GM21447 (cell line): ENCODE results near the gene RARB.

Experiments
- ATAC-seq: cut with Tn5 transposase; IDR thresholded peaks from one replicate; pipeline ENCODE4 v1.9.1; 2021; ENCODE audit not compliant: unreplicated experiment

The RARB gene

GRCh38 chr3:25589783-25590258, 161.8 kb downstream of the RARB start:
- ATAC-seq, result no peak

GRCh38 chr3:25592510-25592968, 164.5 kb downstream of the RARB start:
- ATAC-seq, result peak; percentile 38

GRCh38 chr3:25593001-25593400, 164.9 kb downstream of the RARB start:
- no peak for ATAC-seq

DNA sequence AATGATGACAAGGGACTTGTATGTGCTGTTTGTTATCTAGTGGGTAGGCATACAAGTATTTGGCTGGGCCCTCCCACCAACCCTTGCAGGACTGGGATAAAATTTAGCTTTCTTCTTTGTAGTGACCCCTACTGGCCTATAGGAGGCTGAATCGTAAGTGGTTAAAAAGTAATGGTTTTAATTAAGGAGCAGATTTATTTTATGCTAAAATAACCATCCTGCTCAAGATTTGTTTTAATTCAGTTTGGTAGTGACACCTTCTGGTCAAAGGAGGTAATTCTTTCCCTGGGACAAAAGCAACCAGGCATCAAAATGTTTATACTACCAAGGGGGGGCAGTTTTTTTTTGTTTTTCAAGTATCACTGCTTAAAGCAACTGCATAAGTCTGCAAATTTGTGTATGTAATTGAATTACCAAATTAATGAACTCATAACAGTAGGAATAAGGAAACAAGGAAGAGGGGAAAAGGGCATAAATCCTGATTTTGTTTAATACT, 166.0 kb downstream of the RARB start:
- ATAC-seq, result peak; percentile 47

DNA sequence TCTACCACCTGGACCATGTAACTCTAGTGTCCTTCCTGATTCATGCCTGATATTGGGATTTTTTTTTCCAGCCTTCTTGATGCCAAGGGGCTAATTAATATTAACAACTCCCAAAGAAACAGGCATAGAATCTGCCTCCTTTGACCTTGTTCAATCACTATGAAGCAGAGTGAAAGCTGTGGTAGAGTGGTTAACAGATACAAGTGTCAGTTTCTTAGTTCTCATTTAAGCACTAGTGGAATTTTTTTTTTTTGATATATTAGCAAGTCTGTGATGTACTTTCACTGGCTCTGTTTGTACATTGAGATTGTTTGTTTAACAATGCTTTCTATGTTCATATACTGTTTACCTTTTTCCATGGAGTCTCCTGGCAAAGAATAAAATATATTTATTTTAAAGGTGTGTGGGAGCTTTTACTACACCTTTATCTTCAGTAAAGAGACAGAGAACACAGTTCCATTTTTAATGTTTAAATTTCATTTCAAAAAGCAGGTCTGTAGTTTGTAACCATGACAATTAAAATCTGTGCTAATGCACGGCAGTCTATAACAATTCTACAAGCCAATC, 169.6 kb downstream of the RARB start:
- ATAC-seq, result no peak

DNA sequence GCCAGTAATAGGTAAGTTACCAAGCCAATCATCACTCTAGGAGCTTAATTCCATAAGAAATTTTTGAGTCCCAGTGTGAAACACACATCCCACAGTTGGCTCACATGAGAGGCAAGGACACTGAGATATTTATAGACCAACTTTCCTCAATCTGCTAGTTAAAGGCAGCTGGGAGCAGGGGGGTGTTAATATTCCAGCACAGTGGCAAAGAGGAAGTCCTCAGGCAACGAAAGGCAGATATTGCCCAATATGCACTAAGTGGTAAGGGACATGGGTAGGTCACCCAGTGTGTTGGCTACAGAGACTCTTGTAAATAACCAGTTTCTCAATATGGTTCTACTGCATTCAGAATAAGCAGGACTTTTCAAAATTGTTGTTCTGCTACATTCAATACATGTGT, 175.6 kb downstream of the RARB start:
- no peak for ATAC-seq

- ATAC-seq, result no peak
Measured at GRCh38 chr3:25604107-25604805, 176.2 kb downstream of the RARB start.

GRCh38 chr3:25610167-25610566, 182.1 kb downstream of the RARB start:
- no peak for ATAC-seq

DNA sequence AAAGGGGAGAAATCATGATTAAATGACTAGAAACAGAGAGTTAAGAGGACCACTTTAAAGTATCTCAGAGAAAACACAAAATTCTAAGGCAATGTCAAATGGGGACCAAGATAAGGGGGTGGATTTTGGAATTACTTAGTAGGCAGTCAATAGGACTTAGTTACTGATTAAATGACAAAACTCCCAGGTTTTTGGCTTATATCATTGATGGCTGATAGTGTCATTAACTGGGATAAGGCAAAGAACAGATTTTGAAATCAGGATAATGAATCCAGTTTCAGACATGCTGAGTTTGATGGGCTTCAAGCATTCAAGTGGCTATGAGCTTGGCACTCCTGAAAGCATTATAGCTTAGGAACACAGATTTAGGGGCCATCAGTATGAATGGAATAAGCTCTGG, 182.7 kb downstream of the RARB start:
- ATAC-seq, result no peak

DNA sequence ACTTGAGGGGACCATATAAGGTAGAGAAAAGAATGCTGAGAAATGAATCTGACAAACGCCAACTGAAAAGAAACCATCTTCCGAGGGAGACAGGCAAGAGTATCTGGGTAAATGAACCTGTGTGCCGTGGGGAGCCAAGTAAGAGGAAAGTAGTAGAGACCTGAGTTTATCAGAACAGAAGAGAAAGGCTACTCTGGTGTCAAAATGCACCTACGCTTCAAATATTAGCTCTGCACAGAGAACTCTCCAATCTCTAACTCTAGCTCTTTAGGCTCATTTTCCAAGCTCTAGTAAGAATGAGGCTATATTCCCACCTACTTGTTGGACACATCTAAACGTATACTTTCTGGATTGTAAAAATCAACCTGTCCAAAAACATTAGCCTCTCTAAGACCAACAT, 183.1 kb downstream of the RARB start:
- no peak for ATAC-seq

- no peak for ATAC-seq
Measured at GRCh38 chr3:25618028-25618427, 190.0 kb downstream of the RARB start.

DNA sequence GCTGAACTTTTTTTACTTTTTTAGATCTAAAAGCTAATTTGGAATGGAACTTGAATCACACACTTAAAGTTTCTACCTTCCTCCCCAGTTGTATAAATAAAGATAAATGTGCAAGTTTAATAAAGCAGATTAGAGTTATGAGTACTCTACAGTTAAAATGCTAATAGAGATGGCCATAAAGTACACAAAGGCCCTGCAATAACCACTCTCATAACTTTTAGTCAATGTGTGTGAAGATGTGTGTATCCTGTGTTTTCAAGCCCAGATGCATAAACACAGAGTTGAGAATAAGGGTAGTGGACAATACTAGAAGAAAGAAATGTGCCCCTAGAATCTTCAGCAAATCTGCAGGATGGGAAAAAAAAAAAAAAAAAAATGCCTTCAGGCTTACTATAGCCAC, 191.3 kb downstream of the RARB start:
- no peak for ATAC-seq

- ATAC-seq, result no peak
Measured at GRCh38 chr3:25620493-25620892, 192.4 kb downstream of the RARB start.

- ATAC-seq, result no peak
Measured at GRCh38 chr3:25621087-25621486, 193.0 kb downstream of the RARB start.

- no peak for ATAC-seq
Measured at GRCh38 chr3:25631989-25632388, 203.9 kb downstream of the RARB start.

DNA sequence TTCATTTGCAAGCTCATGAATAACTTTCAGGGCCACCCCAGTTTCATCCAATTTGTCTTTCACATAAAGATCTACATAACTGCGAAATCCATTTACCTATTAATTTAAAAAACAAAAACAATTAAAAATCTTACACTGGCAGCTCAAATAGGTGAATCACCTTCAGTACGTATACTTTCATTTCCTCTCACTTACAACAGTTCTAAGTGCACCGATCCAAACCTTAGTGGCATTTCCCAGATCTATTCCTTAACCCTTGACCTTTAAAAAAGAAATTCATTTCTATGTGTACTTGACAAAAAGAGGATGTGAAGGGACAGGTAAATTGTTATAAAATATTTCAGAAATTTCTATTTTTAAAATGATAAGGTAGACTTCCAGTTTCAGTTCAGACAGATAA, 205.9 kb downstream of the RARB start:
- no peak for ATAC-seq

DNA sequence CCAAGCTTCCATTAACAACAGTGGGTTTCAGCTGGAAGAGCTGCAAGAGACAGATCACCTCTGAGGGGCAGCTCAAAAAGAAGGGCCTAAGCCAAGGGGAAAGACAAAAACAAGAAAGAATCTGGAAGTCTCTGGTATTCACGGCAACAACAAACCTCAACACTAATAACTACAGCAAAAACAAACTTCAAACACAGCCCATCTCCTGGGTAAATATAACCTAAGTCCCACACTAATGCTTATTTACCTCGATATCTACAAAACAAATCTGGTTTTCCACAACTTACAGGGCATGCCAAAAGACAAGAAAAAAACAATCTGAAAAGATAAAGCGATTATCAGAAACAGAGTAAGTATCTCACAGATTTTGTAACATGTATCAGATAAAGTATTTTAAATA, 207.0 kb downstream of the RARB start:
- ATAC-seq, result no peak
